GM18526 (cell line): ENCODE data around the gene NCKAP5.

ENCODE experiments used
- POLR2A ChIP-seq: IDR thresholded peaks from 3 replicates; pipeline ENCODE4 v1.6.1; 2011; ENCODE audit not compliant: insufficient read length; ENCODE audit errors: extremely low read depth

NCKAP5 gene

GRCh38 chr2:132815516-132815915 lies 752.7 kb downstream of the NCKAP5 start:
- no peak for TF ChIP-seq POLR2A

GRCh38 chr2:132814651-132815050 lies 753.6 kb downstream of the NCKAP5 start:
- no peak for TF ChIP-seq POLR2A

GRCh38 chr2:132813422-132813821 lies 754.8 kb downstream of the NCKAP5 start:
- no peak for TF ChIP-seq POLR2A

- TF ChIP-seq POLR2A, result no peak
These were observed 756.9 kb downstream of the NCKAP5 start for GRCh38 chr2:132811148-132811915.

- no peak for TF ChIP-seq POLR2A
These were observed 764.2 kb downstream of the NCKAP5 start for GRCh38 chr2:132804051-132804450.

- no peak for TF ChIP-seq POLR2A
These were observed 769.9 kb downstream of the NCKAP5 start for GRCh38 chr2:132798341-132798740.

GRCh38 chr2:132797556-132797955 lies 770.7 kb downstream of the NCKAP5 start:
- no peak for TF ChIP-seq POLR2A

GRCh38 chr2:132797071-132797470 lies 771.2 kb downstream of the NCKAP5 start:
- TF ChIP-seq POLR2A, result no peak

- no peak for TF ChIP-seq POLR2A
These were observed 773.0 kb downstream of the NCKAP5 start for GRCh38 chr2:132795220-132795619.

GRCh38 chr2:132793532-132793931 lies 774.7 kb downstream of the NCKAP5 start:
- TF ChIP-seq POLR2A, result no peak

- no peak for TF ChIP-seq POLR2A
These were observed 778.0 kb downstream of the NCKAP5 start for GRCh38 chr2:132790207-132790785.

- TF ChIP-seq POLR2A, result no peak
These were observed 779.2 kb downstream of the NCKAP5 start for GRCh38 chr2:132789066-132789465.

GRCh38 chr2:132788310-132788838 lies 779.9 kb downstream of the NCKAP5 start:
- TF ChIP-seq POLR2A, result no peak

- no peak for TF ChIP-seq POLR2A
These were observed 784.4 kb downstream of the NCKAP5 start for GRCh38 chr2:132783883-132784282.

GRCh38 chr2:132782176-132782783 lies 786.0 kb downstream of the NCKAP5 start:
- no peak for TF ChIP-seq POLR2A

GRCh38 chr2:132780651-132781050 lies 787.6 kb downstream of the NCKAP5 start:
- no peak for TF ChIP-seq POLR2A

GRCh38 chr2:132779206-132779721 lies 789.0 kb downstream of the NCKAP5 start:
- TF ChIP-seq POLR2A, result no peak

- TF ChIP-seq POLR2A, result no peak
These were observed 792.0 kb downstream of the NCKAP5 start for GRCh38 chr2:132776287-132776686.
